T-cell (primary cell): ENCODE measurements around the gene S100A14. TPM values are rescaled to one million over a fixed set of nuclear protein-coding genes. Genes with fewer than 3 reads are reported as not detected.

Experiments
- ATAC-seq, 4 experiments: fragments of 200-7000 bp in 3 of 4; fragments of 150-1000 bp in 1 of 4; cut with Tn5 transposase; replicated peaks in 1 of 4; 1 replicate in 3 of 4; 2 replicates in 1 of 4; pipeline ENCODE4 v1.10.0; 2021; ENCODE audit warnings: moderate library complexity in 3 of 4, mild to moderate bottlenecking in 2 of 4, moderate number of reproducible peaks in 1 of 4
- CTCF ChIA-PET, 2 donors: fragments of 300-600 bp; sonication (Branson Sonifier 250); formaldehyde crosslinking; loops; one replicate each; lab custom pipeline; 2022; ENCODE audit warnings: antibody characterized with exemption in 2 of 2; lab: Charles Lee
- POLR2A ChIA-PET, 2 donors: fragments of 300-600 bp; sonication (Branson Sonifier 250); formaldehyde crosslinking; loops; one replicate each; lab custom pipeline; 2022; ENCODE audit warnings: antibody characterized with exemption in 2 of 2; lab: Charles Lee
- DNase-seq, 35 experiments: peaks; one replicate each; pipeline versions ENCODE4 v3.0.0 to v3.0.0-alpha.2; 2013 to 2023
- H3K27ac ChIP-seq: one replicate; pipeline ENCODE4 v1.5.1; 2013; ENCODE audit warnings: low read length
- H3K27me3 ChIP-seq, 2 experiments: replicated peaks in 1 of 2; 1 replicate in 1 of 2; 2 replicates in 1 of 2; pipeline versions ENCODE4 v1.6.1 to v1.7.0; 2013; ENCODE audit warnings: low read length in 1 of 2, mixed read lengths in 1 of 2; ENCODE audit not compliant: control insufficient read depth in 2 of 2, insufficient read depth in 2 of 2; ENCODE audit errors: extremely low read depth in 1 of 2
- H3K36me3 ChIP-seq, 2 donors: 1 replicate in 1 of 2; 2 replicates in 1 of 2; pipeline versions ENCODE4 v1.6.1 to v1.7.0; 2013; ENCODE audit warnings: low read length in 1 of 2; ENCODE audit not compliant: control insufficient read depth in 2 of 2, insufficient read depth in 1 of 2; ENCODE audit errors: extremely low read depth in 1 of 2
- H3K4me1 ChIP-seq, 2 experiments: 1 replicate in 1 of 2; 2 replicates in 1 of 2; pipeline versions ENCODE4 v1.6.1 to v1.7.0; 2013; ENCODE audit warnings: low read length in 2 of 2, mixed read lengths in 1 of 2; ENCODE audit not compliant: insufficient read depth in 2 of 2, control insufficient read depth in 1 of 2; ENCODE audit errors: extremely low read depth in 1 of 2
- H3K4me3 ChIP-seq, 2 donors: 1 replicate in 1 of 2; 2 replicates in 1 of 2; pipeline versions ENCODE4 v1.5.1 to v1.7.0; 2013; ENCODE audit warnings: mild to moderate bottlenecking in 2 of 2, low read length in 1 of 2, moderate library complexity in 1 of 2; ENCODE audit not compliant: control insufficient read depth in 1 of 2; ENCODE audit errors: extremely low read depth in 1 of 2
- H3K9me3 ChIP-seq: 2 replicates; pipeline ENCODE4 v1.7.0; 2013
- H3K27ac Mint-ChIP-seq, 2 donors: one replicate each; pipeline ENCODE4 v1.8.0; 2020 to 2021; ENCODE audit warnings: mild to moderate bottlenecking in 2 of 2, mixed read lengths in 2 of 2
- H3K27me3 Mint-ChIP-seq, 2 donors: one replicate each; pipeline ENCODE4 v1.8.0; 2021 to 2022; ENCODE audit warnings: mixed read lengths in 2 of 2
- H3K36me3 Mint-ChIP-seq: one replicate; pipeline ENCODE4 v1.8.0; 2021; ENCODE audit warnings: mixed read lengths
- H3K4me1 Mint-ChIP-seq, 3 donors: one replicate each; pipeline ENCODE4 v1.8.0; 2020 to 2022; ENCODE audit warnings: mixed read lengths in 3 of 3, mild to moderate bottlenecking in 1 of 3
- H3K4me3 Mint-ChIP-seq, 3 donors: one replicate each; pipeline ENCODE4 v1.8.0; 2020 to 2022; ENCODE audit warnings: mild to moderate bottlenecking in 3 of 3, mixed read lengths in 3 of 3, moderate library complexity in 3 of 3
- H3K9me3 Mint-ChIP-seq, 3 donors: one replicate each; pipeline ENCODE4 v1.8.0; 2020 to 2022; ENCODE audit warnings: mixed read lengths in 3 of 3
- WGBS: methylation state at CpG from one replicate; pipeline ENCODE4 v1.1.5; 2013; ENCODE audit warnings: missing lambda C conversion rate; ENCODE audit not compliant: insufficient coverage; 5-methylcytosine and 5-hydroxymethylcytosine counted together
- total RNA-seq, 35 experiments: library from RNA in 6 of 35; stranded (reverse) in 6 of 35; fragments of 120-200 nt in 1 of 35; gene quantifications; one replicate each; pipeline versions ENCODE4 v1.2.1 to v1.2.4 and lab custom pipeline; 2013 to 2026

Gene S100A14
- total RNA-seq, 5 donors from 2014 or later (not counting 1 experiment from before 2014, with no cell fraction given) = 0.35 to 0.70 (median 0.43) TPM; not detected in 2

GRCh38 chr1:153612111-153612754, 3.9 kb downstream of the S100A14 start:
- H3K9me3 ChIP-seq = no peaks in the 10 kb centered on the region
- H3K4me1 ChIP-seq = no peaks in the 10 kb centered on the region
- peaks cover 0 to 20% of the 10 kb centered on the region in 2 experiments for H3K27me3 ChIP-seq
- no peak overlapping the region for H3K27ac ChIP-seq
- H3K4me3 ChIP-seq = no peak overlapping the region
- H3K9me3 Mint-ChIP-seq = no peaks in the 10 kb centered on the region
- H3K27ac Mint-ChIP-seq = no peak overlapping the region
- H3K36me3 ChIP-seq = no peaks in the 10 kb centered on the region
- H3K4me3 Mint-ChIP-seq = no peak overlapping the region
- ChIA-PET CTCF (interaction anchor here in 1 of 2 donors (0.7 kb wide), 1 partner anchor 26 kb away, joined by 3 read pairs; no protein-coding TSS in a partner anchor), POLR2A (no interaction called here)
- ATAC-seq (peak in 1 of 4 experiments; percentile 17), DNase-seq (no peak)
- H3K27me3 Mint-ChIP-seq = no peaks in the 10 kb centered on the region
- peaks cover 0 to under 1% (median 0%) of the 10 kb centered on the region in 3 donors for H3K4me1 Mint-ChIP-seq
- no peaks in the 10 kb centered on the region for H3K36me3 Mint-ChIP-seq
- 100% methylated on average over 1 of the region's 11 CpGs for WGBS

- H3K36me3 Mint-ChIP-seq = no peaks in the 10 kb centered on the region
- peaks cover 0 to 20% of the 10 kb centered on the region in 2 experiments for H3K27me3 ChIP-seq
- H3K4me1 Mint-ChIP-seq = no peaks in the 10 kb centered on the region
- no peak overlapping the region for H3K27ac Mint-ChIP-seq
- no peaks in the 10 kb centered on the region for H3K9me3 Mint-ChIP-seq
- DNase-seq = no peak
- no peaks in the 10 kb centered on the region for H3K4me1 ChIP-seq
- no peaks in the 10 kb centered on the region for H3K9me3 ChIP-seq
- H3K36me3 ChIP-seq = no peaks in the 10 kb centered on the region
- ChIA-PET CTCF (interaction anchor here in 1 of 2 donors (0.7 kb wide), 1 partner anchor 1721 kb away, joined by 6 read pairs; no protein-coding TSS in a partner anchor), POLR2A (no interaction called here)
- 100% methylated on average over 1 of the region's 1 CpG for WGBS
- H3K4me3 ChIP-seq = no peak overlapping the region
- H3K27ac ChIP-seq = no peak overlapping the region
- no peak for ATAC-seq
- no peak overlapping the region for H3K4me3 Mint-ChIP-seq
- H3K27me3 Mint-ChIP-seq = no peaks in the 10 kb centered on the region
Observed at GRCh38 chr1:153611356-153611755, 4.8 kb downstream of the S100A14 start.

- no peaks in the 10 kb centered on the region for H3K4me1 ChIP-seq
- no peaks in the 10 kb centered on the region for H3K4me1 Mint-ChIP-seq
- H3K4me3 ChIP-seq = no peak overlapping the region
- ChIA-PET CTCF (interaction anchor here (0.6 to 0.7 kb wide), 2 partner anchors 72 to 1721 kb away, joined by 3 to 6 read pairs; no protein-coding TSS in a partner anchor), POLR2A (no interaction called here)
- 100% methylated on average over 2 of the region's 7 CpGs for WGBS
- no peaks in the 10 kb centered on the region for H3K36me3 ChIP-seq
- no peak for DNase-seq
- no peaks in the 10 kb centered on the region for H3K9me3 ChIP-seq
- H3K27ac Mint-ChIP-seq = no peak overlapping the region
- no peaks in the 10 kb centered on the region for H3K9me3 Mint-ChIP-seq
- H3K27me3 ChIP-seq = peaks cover 0 to 16% of the 10 kb centered on the region in 2 experiments
- no peaks in the 10 kb centered on the region for H3K27me3 Mint-ChIP-seq
- H3K4me3 Mint-ChIP-seq = no peak overlapping the region
- no peaks in the 10 kb centered on the region for H3K36me3 Mint-ChIP-seq
- no peak overlapping the region for H3K27ac ChIP-seq
- ATAC-seq = no peak
Observed at GRCh38 chr1:153610811-153611301, 5.3 kb downstream of the S100A14 start.

DNA sequence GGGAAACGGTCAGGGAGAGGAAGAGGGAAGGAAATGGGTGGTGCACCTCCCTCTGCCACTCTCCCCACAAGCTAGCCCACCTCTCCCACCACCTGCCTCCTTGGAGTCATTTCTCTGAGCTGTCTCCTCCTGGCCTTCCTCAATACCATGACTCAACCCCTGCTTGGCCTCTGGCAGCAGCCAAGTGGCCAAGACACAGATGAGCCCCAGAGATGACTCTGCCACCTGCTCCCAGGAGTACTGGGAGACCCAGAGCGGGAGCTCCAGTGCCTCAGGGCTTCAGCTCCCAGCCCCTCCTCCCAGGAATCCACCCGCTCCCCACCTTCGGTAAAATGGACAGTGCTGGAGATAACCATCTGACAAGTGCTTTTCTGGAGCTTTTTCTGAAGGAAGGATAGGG, 5.8 kb downstream of the S100A14 start:
- H3K4me1 Mint-ChIP-seq = no peaks in the 10 kb centered on the region
- no peak overlapping the region for H3K4me3 Mint-ChIP-seq
- WGBS = 80% methylated on average over 1 of the region's 4 CpGs
- H3K27me3 Mint-ChIP-seq = no peaks in the 10 kb centered on the region
- no peaks in the 10 kb centered on the region for H3K9me3 Mint-ChIP-seq
- CTCF ChIA-PET = interaction anchor here in 1 of 2 donors (0.6 kb wide), 1 partner anchor 71 kb away, joined by 3 read pairs; no protein-coding TSS in a partner anchor
- Histone ChIP-seq H3K4me3 (no peak overlapping the region), H3K27ac (no peak overlapping the region), H3K9me3 (no peaks in the 10 kb centered on the region), H3K27me3 (peaks cover 0 to 12% of the 10 kb centered on the region in 2 experiments), H3K4me1 (no peaks in the 10 kb centered on the region), H3K36me3 (no peaks in the 10 kb centered on the region)
- H3K27ac Mint-ChIP-seq = no peak overlapping the region
- POLR2A ChIA-PET = no interaction called here
- DNase-seq (no peak), ATAC-seq (no peak)
- no peaks in the 10 kb centered on the region for H3K36me3 Mint-ChIP-seq

DNA sequence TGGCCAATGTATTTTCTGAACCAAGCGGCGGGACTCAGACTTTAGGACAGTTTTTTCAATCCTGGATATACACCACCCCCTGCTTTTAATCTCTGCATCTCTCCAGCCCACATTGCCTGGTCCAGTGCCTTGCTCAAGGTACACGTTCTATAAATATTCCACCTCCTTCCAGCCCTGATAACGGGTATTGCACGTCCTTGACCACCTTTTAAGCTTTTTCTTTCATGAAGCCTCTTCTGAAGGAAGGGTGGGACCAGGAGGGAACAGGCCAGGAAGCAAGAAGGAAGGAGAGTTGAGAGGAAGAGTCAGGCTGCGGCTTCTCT, 6.6 kb downstream of the S100A14 start:
- DNase-seq = no peak
- Mint-ChIP-seq H3K4me1 (no peaks in the 10 kb centered on the region), H3K27ac (no peak overlapping the region), H3K36me3 (no peaks in the 10 kb centered on the region), H3K27me3 (no peaks in the 10 kb centered on the region), H3K9me3 (no peaks in the 10 kb centered on the region), H3K4me3 (no peak overlapping the region)
- 91% methylated on average over 3 of the region's 6 CpGs for WGBS
- Histone ChIP-seq H3K36me3 (no peaks in the 10 kb centered on the region), H3K4me1 (no peaks in the 10 kb centered on the region), H3K27ac (no peak overlapping the region), H3K9me3 (no peaks in the 10 kb centered on the region), H3K4me3 (no peak overlapping the region), H3K27me3 (peaks cover 0 to 5% of the 10 kb centered on the region in 2 experiments)
- ATAC-seq = no peak
- POLR2A ChIA-PET = no interaction called here
- CTCF ChIA-PET = no interaction called here

DNA sequence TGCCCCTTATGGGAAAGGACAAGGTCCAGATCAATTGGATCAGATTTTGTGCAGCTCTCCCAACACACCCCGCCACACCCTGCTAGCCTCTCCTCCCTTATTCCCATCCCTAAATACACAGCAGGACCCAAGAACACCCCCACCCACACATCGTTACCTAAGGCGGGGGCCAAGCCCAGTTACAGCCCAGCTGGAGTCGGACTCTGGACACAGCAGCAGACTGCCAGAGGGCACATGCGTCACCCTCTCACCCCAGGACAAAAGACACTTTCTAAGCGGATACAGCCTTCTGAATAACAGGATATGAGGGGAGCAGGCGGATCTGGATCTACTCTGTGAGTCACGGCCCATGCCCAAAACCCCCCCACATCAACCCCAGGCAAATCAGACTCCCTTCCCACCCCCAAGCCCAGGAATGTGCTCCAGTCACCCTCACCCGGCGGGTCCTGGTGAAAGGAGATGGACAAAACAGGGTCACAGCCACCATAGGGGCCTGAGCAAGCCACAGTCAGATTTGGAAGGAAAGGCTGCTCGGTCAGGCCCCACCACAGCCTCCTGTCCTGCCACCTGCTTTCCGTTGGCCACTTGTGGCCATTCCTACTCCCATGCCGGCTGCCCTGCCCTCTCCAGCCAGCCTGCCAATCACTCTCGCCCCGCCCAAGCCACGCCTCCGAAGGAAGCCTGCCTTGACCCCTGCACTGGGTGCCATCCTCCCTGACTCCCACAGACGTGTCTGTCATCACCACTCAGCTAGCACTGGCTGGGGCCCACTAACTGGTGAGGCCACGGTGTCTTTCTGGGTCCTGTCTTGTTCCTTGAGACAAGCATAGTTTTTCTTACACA, 7.2 kb downstream of the S100A14 start:
- no peak for ATAC-seq
- CTCF ChIA-PET = no interaction called here

More for the DNA sequence above, 7.2 kb downstream of the S100A14 start:
- no peak for DNase-seq
- H3K4me3 ChIP-seq = no peak overlapping the region
- H3K4me3 Mint-ChIP-seq = no peak overlapping the region
- H3K36me3 ChIP-seq = no peaks in the 10 kb centered on the region
- no peaks in the 10 kb centered on the region for H3K27me3 Mint-ChIP-seq
- no peaks in the 10 kb centered on the region for H3K9me3 Mint-ChIP-seq
- no peaks in the 10 kb centered on the region for H3K36me3 Mint-ChIP-seq
- H3K9me3 ChIP-seq = no peaks in the 10 kb centered on the region
- no peaks in the 10 kb centered on the region for H3K4me1 ChIP-seq
- no peak overlapping the region for H3K27ac ChIP-seq
- no peak overlapping the region for H3K27ac Mint-ChIP-seq
- POLR2A ChIA-PET = no interaction called here
- H3K4me1 Mint-ChIP-seq = no peaks in the 10 kb centered on the region
- 86% methylated on average over 15 of the region's 19 CpGs for WGBS
- H3K27me3 ChIP-seq = no peaks in the 10 kb centered on the region
